SK-N-SH (cell line): ENCODE measurements around the gene HP. TPM values are rescaled to one million over a fixed set of nuclear protein-coding genes. Genes with fewer than 3 reads are reported as not detected.

Experiments used
- CTCF ChIA-PET: fragments of 300-600, 350-600 bp; formaldehyde crosslinking; extraction: SDS; loops from one replicate; lab custom pipeline; 2021; lab: Yijun Ruan, JAX
- POLR2A ChIA-PET: fragments of 350-600 bp; sonication (Branson Sonifier 250); formaldehyde crosslinking; extraction: SDS; loops from one replicate; lab custom pipeline; 2020; ENCODE audit warnings: antibody characterized with exemption, inconsistent platforms; lab: Yijun Ruan, JAX
- DNase-seq: peaks from one replicate; pipeline ENCODE4 v3.0.0; 2012
- H2AFZ ChIP-seq: fragments of 200-600 bp; sonication (generic); 2 replicates; pipeline ENCODE4 v1.8.1; 2016; ENCODE audit warnings: antibody characterized with exemption, mild to moderate bottlenecking, low read depth
- H3F3A ChIP-seq: fragments of 200-600 bp; sonication (generic); replicated peaks from 2 replicates; pipeline ENCODE3; 2016; ENCODE audit warnings: antibody characterized with exemption, mild to moderate bottlenecking; ENCODE audit not compliant: insufficient read depth
- H3K27ac ChIP-seq, 2 experiments: fragments of 200-500 bp in 1 of 2; fragments of 200-600 bp in 1 of 2; sonication (Bioruptor generic) in 1 of 2; sonication (generic), shearing (Covaris generic) in 1 of 2; 2 replicates each; pipeline versions ENCODE4 v1.5.1 to v1.6.1; 2014 to 2016; ENCODE audit warnings: low read depth in 2 of 2, inconsistent platforms in 1 of 2, low read length in 1 of 2, mild to moderate bottlenecking in 1 of 2, mixed read lengths in 1 of 2
- H3K27me3 ChIP-seq: fragments of 200-600 bp; sonication (generic), shearing (Covaris generic); 2 replicates; pipeline ENCODE4 v1.6.1; 2016; ENCODE audit warnings: mixed run types; ENCODE audit not compliant: insufficient read depth
- H3K36me3 ChIP-seq, 2 experiments: fragments of 200-500 bp in 1 of 2; fragments of 200-600 bp in 1 of 2; sonication (Bioruptor generic) in 1 of 2; sonication (generic) in 1 of 2; replicated peaks in 1 of 2; 2 replicates each; pipeline versions ENCODE3 to v1.5.1; 2014 to 2016; ENCODE audit warnings: low read length in 1 of 2, mild to moderate bottlenecking in 1 of 2; ENCODE audit not compliant: insufficient read depth in 2 of 2, control insufficient read depth in 1 of 2
- H3K4me1 ChIP-seq, 2 experiments: fragments of 200-500 bp in 1 of 2; fragments of 200-600 bp in 1 of 2; sonication (Bioruptor generic) in 1 of 2; sonication (generic), shearing (Covaris generic) in 1 of 2; 2 replicates each; pipeline versions ENCODE4 v1.5.1 to v1.6.1; 2014 to 2016; ENCODE audit warnings: low read depth in 1 of 2, low read length in 1 of 2, mixed run types in 1 of 2; ENCODE audit not compliant: insufficient read depth in 2 of 2, control insufficient read depth in 1 of 2
- H3K4me2 ChIP-seq: fragments of 200-600 bp; sonication (generic), shearing (Covaris generic); 2 replicates; pipeline ENCODE4 v1.6.1; 2017; ENCODE audit warnings: mixed run types
- H3K4me3 ChIP-seq, 2 experiments: fragments of 200-500 bp in 1 of 2; fragments of 200-600 bp in 1 of 2; sonication (Bioruptor generic) in 1 of 2; sonication (generic), shearing (Covaris generic) in 1 of 2; 2 replicates each; pipeline versions ENCODE4 v1.5.1 to v1.8.1; 2014 to 2016; ENCODE audit warnings: low read depth in 2 of 2, inconsistent platforms in 1 of 2, low read length in 1 of 2, mild to moderate bottlenecking in 1 of 2, mixed read lengths in 1 of 2, moderate library complexity in 1 of 2
- H3K79me2 ChIP-seq: fragments of 200-600 bp; sonication (generic); 2 replicates; pipeline ENCODE4 v1.8.1; 2017; ENCODE audit warnings: mild to moderate bottlenecking; ENCODE audit not compliant: insufficient read depth
- H3K9ac ChIP-seq: fragments of 200-600 bp; sonication (generic); 2 replicates; pipeline ENCODE4 v1.6.1; 2017; ENCODE audit warnings: mixed run types
- H3K9me2 ChIP-seq: fragments of 200-600 bp; sonication (generic); 2 replicates; pipeline ENCODE4 v1.6.1; 2017; ENCODE audit warnings: mixed run types
- H3K9me3 ChIP-seq: fragments of 200-600 bp; sonication (generic); 2 replicates; pipeline ENCODE4 v1.6.1; 2017; ENCODE audit warnings: mixed run types, mild to moderate bottlenecking, moderate library complexity
- H4K20me1 ChIP-seq: fragments of 200-600 bp; sonication (generic); 2 replicates; pipeline ENCODE4 v1.6.1; 2017; ENCODE audit warnings: mild to moderate bottlenecking, mixed run types; ENCODE audit not compliant: insufficient read depth
- CHD2 ChIP-seq: fragments of 150-350 bp; IDR thresholded peaks from 2 replicates; pipeline ENCODE4 v1.6.1; 2018; ENCODE audit warnings: low read length; ENCODE audit not compliant: partially characterized antibody
- FOSL2 ChIP-seq: IDR thresholded peaks from 2 replicates; pipeline ENCODE4 v1.4.0; 2012; ENCODE audit warnings: low read depth, mild to moderate bottlenecking, moderate library complexity, borderline replicate concordance
- GABPA ChIP-seq: IDR thresholded peaks from 2 replicates; pipeline ENCODE4 v1.4.0; 2012; ENCODE audit warnings: low read depth, mild to moderate bottlenecking
- GATA2 ChIP-seq: sonication (generic); formaldehyde crosslinking; IDR thresholded peaks from 2 replicates; pipeline ENCODE4 v1.5.0; 2020; ENCODE audit warnings: mild to moderate bottlenecking, missing genetic modification reagents
- MXI1 ChIP-seq: IDR thresholded peaks from 2 replicates; pipeline ENCODE4 v1.6.1; 2012; ENCODE audit warnings: mild to moderate bottlenecking, low read depth, low read length, improper control_type of control experiment
- NFIC ChIP-seq: IDR thresholded peaks from 2 replicates; pipeline ENCODE4 v1.4.0; 2012; ENCODE audit warnings: borderline replicate concordance
- POLR2AphosphoS5 ChIP-seq: IDR thresholded peaks from 2 replicates; pipeline ENCODE4 v1.6.1; 2012; ENCODE audit warnings: low read depth, low read length
- RAD21 ChIP-seq: IDR thresholded peaks from 2 replicates; pipeline ENCODE4 v1.6.1; 2012; ENCODE audit warnings: mild to moderate bottlenecking, low read length
- SIN3A ChIP-seq: IDR thresholded peaks from 2 replicates; pipeline ENCODE4 v1.6.1; 2012; ENCODE audit warnings: low read depth, mild to moderate bottlenecking, low read length, moderate library complexity, borderline replicate concordance
- SMC3 ChIP-seq: IDR thresholded peaks from 2 replicates; pipeline ENCODE4 v1.6.1; 2012; ENCODE audit warnings: low read depth, low read length, improper control_type of control experiment
- TAF1 ChIP-seq: IDR thresholded peaks from 2 replicates; pipeline ENCODE4 v1.6.1; 2012; ENCODE audit warnings: low read depth, mild to moderate bottlenecking, low read length, moderate library complexity, borderline replicate concordance
- WGBS: methylation state at CpG from one replicate; pipeline ENCODE4 v1.1.6; 2017; ENCODE audit warnings: low lambda C conversion rate; 5-methylcytosine and 5-hydroxymethylcytosine counted together
- polyA plus RNA-seq, 3 experiments: library from polyadenylated mRNA; depleted of rRNA; stranded (reverse); fragments of >200 nt; gene quantifications; 2 replicates each; pipeline ENCODE4 v1.2.3, GENCODE V29; 2012
- TF ChIP-seq, protein P1 (sequence below): fragments of 150-350 bp; IDR thresholded peaks from 2 replicates; pipeline ENCODE4 v1.6.1; 2017; ENCODE audit warnings: antibody characterized with exemption, low read length, low read depth, borderline replicate concordance
- TF ChIP-seq, protein P2 (sequence below): IDR thresholded peaks from 2 replicates; pipeline ENCODE4; 2012
- TF ChIP-seq, protein P3 (sequence below): IDR thresholded peaks from 2 replicates; pipeline ENCODE4 v1.4.0; 2012; ENCODE audit warnings: low read depth, borderline replicate concordance
- TF ChIP-seq, protein P4 (sequence below): fragments of 200-600 bp; sonication (generic); IDR thresholded peaks from 2 replicates; pipeline ENCODE4 v1.6.1; 2017; ENCODE audit warnings: antibody characterized with exemption, mild to moderate bottlenecking, moderate library complexity

HP gene
- polyA plus RNA-seq, 1 of the 3 experiments (the other 2 are of a cell fraction), result not detected

DNA sequence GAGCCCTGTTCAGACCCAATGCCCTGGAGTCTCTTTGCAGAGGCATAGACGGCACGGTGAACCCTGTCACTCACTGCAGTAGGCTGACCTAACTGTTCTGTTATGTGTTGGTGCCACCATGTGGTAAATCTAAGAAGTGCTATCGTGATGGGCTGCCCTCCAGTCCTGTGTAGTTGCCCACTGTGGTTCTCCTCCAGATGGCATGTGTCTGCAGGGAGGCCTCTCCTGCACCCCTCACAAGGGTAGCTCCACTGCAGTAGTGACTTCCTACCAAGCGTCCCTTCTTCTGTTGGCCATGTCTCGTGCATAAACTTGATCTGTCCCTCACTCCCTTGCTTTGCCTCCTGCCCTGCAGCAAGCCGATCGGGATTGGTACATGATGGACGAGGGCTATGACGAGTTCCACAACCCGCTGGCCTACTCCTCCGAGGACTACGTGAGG is 45.1 kb downstream of the HP start:
- peaks cover 24% of the 10 kb centered on the region for H3K79me2 ChIP-seq
- H3K36me3 ChIP-seq, result peaks cover 33 to 81% of the 10 kb centered on the region in 2 experiments
- H3K9me3 ChIP-seq, result no peaks in the 10 kb centered on the region
- H3K4me2 ChIP-seq, result no peak overlapping the region
- no peaks in the 10 kb centered on the region for H3K9me2 ChIP-seq
- POLR2A ChIA-PET, result no interaction called here
- DNase-seq, result peak; percentile 78
- CTCF ChIA-PET, result interaction anchor here (0.7 to 8.3 kb wide), 9 partner anchors 9 to 216 kb away, joined by 3 to 48 read pairs (median 4); partner anchors contain the start of gene HPR
- no peak overlapping the region for H3K9ac ChIP-seq
- no peak overlapping the region for H3K27ac ChIP-seq
- H4K20me1 ChIP-seq, result 0 out of 2 replicates have a peak, but pooled peaks cover 5% of the 10 kb centered on the region
- no peak overlapping the region for H3K4me3 ChIP-seq
- H3K4me1 ChIP-seq, result peaks cover 8 to 9% of the 10 kb centered on the region in 2 experiments; a peak in 3 of 4 replicates
- no peak overlapping the region for H2AFZ ChIP-seq
- H3K27me3 ChIP-seq, result no peaks in the 10 kb centered on the region
- 96% methylated on average over 10 of the region's 12 CpGs for WGBS
- TF ChIP-seq CHD2, result no peak
- TF ChIP-seq SIN3A, result no peak
- peak; percentile 39 for TF ChIP-seq SMC3
- TF ChIP-seq NFIC, result no peak
- TF ChIP-seq GATA2, result no peak
- TF ChIP-seq RAD21, result peak; percentile 72
- TF ChIP-seq, protein P1, sequence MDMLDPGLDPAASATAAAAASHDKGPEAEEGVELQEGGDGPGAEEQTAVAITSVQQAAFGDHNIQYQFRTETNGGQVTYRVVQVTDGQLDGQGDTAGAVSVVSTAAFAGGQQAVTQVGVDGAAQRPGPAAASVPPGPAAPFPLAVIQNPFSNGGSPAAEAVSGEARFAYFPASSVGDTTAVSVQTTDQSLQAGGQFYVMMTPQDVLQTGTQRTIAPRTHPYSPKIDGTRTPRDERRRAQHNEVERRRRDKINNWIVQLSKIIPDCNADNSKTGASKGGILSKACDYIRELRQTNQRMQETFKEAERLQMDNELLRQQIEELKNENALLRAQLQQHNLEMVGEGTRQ, result no peak
- no peak for TF ChIP-seq POLR2AphosphoS5
- TF ChIP-seq, protein P2, sequence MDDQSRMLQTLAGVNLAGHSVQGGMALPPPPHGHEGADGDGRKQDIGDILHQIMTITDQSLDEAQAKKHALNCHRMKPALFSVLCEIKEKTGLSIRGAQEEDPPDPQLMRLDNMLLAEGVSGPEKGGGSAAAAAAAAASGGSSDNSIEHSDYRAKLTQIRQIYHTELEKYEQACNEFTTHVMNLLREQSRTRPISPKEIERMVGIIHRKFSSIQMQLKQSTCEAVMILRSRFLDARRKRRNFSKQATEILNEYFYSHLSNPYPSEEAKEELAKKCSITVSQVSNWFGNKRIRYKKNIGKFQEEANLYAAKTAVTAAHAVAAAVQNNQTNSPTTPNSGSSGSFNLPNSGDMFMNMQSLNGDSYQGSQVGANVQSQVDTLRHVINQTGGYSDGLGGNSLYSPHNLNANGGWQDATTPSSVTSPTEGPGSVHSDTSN, result peak; percentile 59
- TF ChIP-seq GABPA, result no peak
- TF ChIP-seq, protein P3, sequence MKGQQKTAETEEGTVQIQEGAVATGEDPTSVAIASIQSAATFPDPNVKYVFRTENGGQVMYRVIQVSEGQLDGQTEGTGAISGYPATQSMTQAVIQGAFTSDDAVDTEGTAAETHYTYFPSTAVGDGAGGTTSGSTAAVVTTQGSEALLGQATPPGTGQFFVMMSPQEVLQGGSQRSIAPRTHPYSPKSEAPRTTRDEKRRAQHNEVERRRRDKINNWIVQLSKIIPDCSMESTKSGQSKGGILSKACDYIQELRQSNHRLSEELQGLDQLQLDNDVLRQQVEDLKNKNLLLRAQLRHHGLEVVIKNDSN, result no peak
- no peak for TF ChIP-seq MXI1
- TF ChIP-seq, protein P4, sequence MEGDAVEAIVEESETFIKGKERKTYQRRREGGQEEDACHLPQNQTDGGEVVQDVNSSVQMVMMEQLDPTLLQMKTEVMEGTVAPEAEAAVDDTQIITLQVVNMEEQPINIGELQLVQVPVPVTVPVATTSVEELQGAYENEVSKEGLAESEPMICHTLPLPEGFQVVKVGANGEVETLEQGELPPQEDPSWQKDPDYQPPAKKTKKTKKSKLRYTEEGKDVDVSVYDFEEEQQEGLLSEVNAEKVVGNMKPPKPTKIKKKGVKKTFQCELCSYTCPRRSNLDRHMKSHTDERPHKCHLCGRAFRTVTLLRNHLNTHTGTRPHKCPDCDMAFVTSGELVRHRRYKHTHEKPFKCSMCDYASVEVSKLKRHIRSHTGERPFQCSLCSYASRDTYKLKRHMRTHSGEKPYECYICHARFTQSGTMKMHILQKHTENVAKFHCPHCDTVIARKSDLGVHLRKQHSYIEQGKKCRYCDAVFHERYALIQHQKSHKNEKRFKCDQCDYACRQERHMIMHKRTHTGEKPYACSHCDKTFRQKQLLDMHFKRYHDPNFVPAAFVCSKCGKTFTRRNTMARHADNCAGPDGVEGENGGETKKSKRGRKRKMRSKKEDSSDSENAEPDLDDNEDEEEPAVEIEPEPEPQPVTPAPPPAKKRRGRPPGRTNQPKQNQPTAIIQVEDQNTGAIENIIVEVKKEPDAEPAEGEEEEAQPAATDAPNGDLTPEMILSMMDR, result peak; percentile 66
- no peak for TF ChIP-seq FOSL2
- no peak for TF ChIP-seq TAF1
- no peaks in the 10 kb centered on the region for H3F3A ChIP-seq
